Measurements from ENCODE around the gene C9orf57. TPM values are rescaled to one million over a fixed set of nuclear protein-coding genes. Genes with fewer than 3 reads are reported as not detected.

C9orf57 gene
- total and polyA plus RNA-seq, 2 of the 13 experiments (the other 11 are each of a cell fraction or from before 2014, with no cell fraction given): 0.09 TPM; not detected in 1

- TF ChIP-seq ZNF710 (CRISPR knock-in tag; IDR thresholded peaks at IDR 0.05; ENCODE audit: borderline replicate concordance) (no peak), CBFB (CRISPR knock-in tag; IDR thresholded peaks at IDR 0.05) (no peak), MLX (CRISPR knock-in tag; IDR thresholded peaks at IDR 0.05) (peak; percentile 51; the same call in 1 of the 2 replicates), KDM5A (IDR thresholded peaks at IDR 0.05; ENCODE audit: borderline replicate concordance, low read length) (no peak), HNF4A (CRISPR knock-in tag; IDR thresholded peaks at IDR 0.05) (peak; percentile 41; the same call in 1 of the 2 replicates), POLR2AphosphoS5 (IDR thresholded peaks at IDR 0.05; ENCODE audit: low read depth, low read length) (no peak), ZNF766 (CRISPR knock-in tag; IDR thresholded peaks at IDR 0.05; ENCODE audit: borderline replicate concordance) (no peak), ZNF207 (IDR thresholded peaks at IDR 0.05; ENCODE audit: borderline replicate concordance) (no peak), IRF2 (CRISPR knock-in tag; IDR thresholded peaks at IDR 0.05) (no peak), ZBTB26 (CRISPR knock-in tag; IDR thresholded peaks at IDR 0.05; ENCODE audit: borderline replicate concordance) (no peak), FOSL1 (CRISPR knock-in tag; IDR thresholded peaks at IDR 0.05; ENCODE audit: borderline replicate concordance) (no peak), SOX13 (IDR thresholded peaks at IDR 0.05) (peak; percentile 66), SOX13 (CRISPR knock-in tag; conservative IDR thresholded peaks at IDR 0.05 in 1 of 2, IDR thresholded peaks at IDR 0.05 in 1 of 2) (peak in 1 of 2 experiments; percentile 92; a peak in 2 of 4 replicates), TEF (CRISPR knock-in tag; IDR thresholded peaks at IDR 0.05) (no peak), TFAP4 (IDR thresholded peaks at IDR 0.05; ENCODE audit: borderline replicate concordance, low read depth) (no peak), MIXL1 (CRISPR knock-in tag; IDR thresholded peaks at IDR 0.05) (no peak), ZNF530 (CRISPR knock-in tag; IDR thresholded peaks at IDR 0.05; ENCODE audit: low read depth) (no peak), ZNF382 (CRISPR knock-in tag; IDR thresholded peaks at IDR 0.05; ENCODE audit: borderline replicate concordance) (no peak), NCOR1 (IDR thresholded peaks at IDR 0.05; ENCODE audit: borderline replicate concordance, low read length) (peak; percentile 57; the same call in 1 of the 2 replicates), GATAD1 (CRISPR knock-in tag; IDR thresholded peaks at IDR 0.05) (no peak), FOXA3 (CRISPR knock-in tag; IDR thresholded peaks at IDR 0.05) (peak; percentile 25; the same call in 1 of the 2 replicates), LCORL (IDR thresholded peaks at IDR 0.05) (peak; percentile 48; the same call in 1 of the 2 replicates), LCORL (CRISPR knock-in tag; IDR thresholded peaks at IDR 0.05) (no peak), ZNF672 (CRISPR knock-in tag; IDR thresholded peaks at IDR 0.05) (no peak), FOXJ3 (CRISPR knock-in tag; IDR thresholded peaks at IDR 0.05; ENCODE audit: borderline replicate concordance) (0 out of 2 replicates have a peak, but pooled peaks have one; percentile 0), FOXA1 (IDR thresholded peaks at IDR 0.05) (no peak), FOXA1 (CRISPR knock-in tag; IDR thresholded peaks at IDR 0.05) (0 out of 2 replicates have a peak, but pooled peaks have one; percentile 10), MTF2 (CRISPR knock-in tag; IDR thresholded peaks at IDR 0.05; ENCODE audit: borderline replicate concordance) (no peak)
Measured at GRCh38 chr9:72012646-72013045, 47.8 kb downstream of the C9orf57 start (continued).

Data from HepG2 (cell line).